HEK293 (cell line): ENCODE measurements around the gene PCBP4.

Experiments used
- CTCF ChIA-PET: fragments of 350-600 bp; formaldehyde crosslinking; extraction: SDS; loops from one replicate; lab custom pipeline; 2021; ENCODE audit warnings: antibody characterized with exemption; lab: Yijun Ruan, JAX
- POLR2A ChIA-PET: fragments of 300-600 bp; formaldehyde crosslinking; extraction: SDS; loops from one replicate; lab custom pipeline; 2020; ENCODE audit warnings: antibody characterized with exemption, inconsistent platforms; lab: Yijun Ruan, JAX
- H3K27ac ChIP-seq: fragments of 200-500 bp; sonication (Bioruptor generic); 2 replicates; pipeline ENCODE4 v1.5.1; 2014; ENCODE audit warnings: low read depth, low read length, control low read depth, inconsistent platforms; ENCODE audit errors: extremely low read depth
- H3K36me3 ChIP-seq, 2 experiments: fragments of 200-500 bp in 1 of 2; sonication (Bioruptor generic) in 1 of 2; 1 replicate in 1 of 2; 2 replicates in 1 of 2; pipeline ENCODE4 v1.5.1; 2014 to 2017; ENCODE audit warnings: inconsistent platforms in 2 of 2, low read length in 2 of 2; ENCODE audit not compliant: control insufficient read depth in 2 of 2, insufficient read depth in 1 of 2
- H3K4me1 ChIP-seq: fragments of 200-500 bp; sonication (Bioruptor generic); 2 replicates; pipeline ENCODE4 v1.5.1; 2014; ENCODE audit warnings: mild to moderate bottlenecking, low read length, inconsistent platforms; ENCODE audit not compliant: control insufficient read depth, insufficient read depth
- H3K4me3 ChIP-seq: 2 replicates; pipeline ENCODE4 v1.5.1; 2011; ENCODE audit warnings: low read depth, mild to moderate bottlenecking, control low read depth, low read length, moderate library complexity
- H3K9me3 ChIP-seq: fragments of 200-500 bp; sonication (Bioruptor generic); 2 replicates; pipeline ENCODE4 v1.5.1; 2014; ENCODE audit warnings: low read depth, low read length, inconsistent platforms; ENCODE audit not compliant: control insufficient read depth, insufficient read depth
- BCL11B ChIP-seq: fragments of 450-650 bp; formaldehyde crosslinking; IDR thresholded peaks from 2 replicates; pipeline ENCODE4 v1.5.1; 2016; ENCODE audit warnings: low read depth, missing biosample characterization, missing genetic modification characterization
- EGR2 ChIP-seq: fragments of 450-650 bp; formaldehyde crosslinking; IDR thresholded peaks from 2 replicates; pipeline ENCODE4 v1.5.1; 2016; ENCODE audit warnings: low read depth, missing biosample characterization, missing genetic modification characterization
- IKZF3 ChIP-seq: fragments of 450-650 bp; IDR thresholded peaks from 2 replicates; pipeline ENCODE4 v1.5.0; 2018; ENCODE audit warnings: missing biosample characterization, mild to moderate bottlenecking, missing genetic modification characterization, moderate library complexity
- RBAK ChIP-seq: fragments of 450-650 bp; formaldehyde crosslinking; IDR thresholded peaks from 2 replicates; pipeline ENCODE4 v1.5.1; 2016; ENCODE audit warnings: missing biosample characterization, missing genetic modification characterization
- SCRT2 ChIP-seq: fragments of 450-650 bp; formaldehyde crosslinking; IDR thresholded peaks from 2 replicates; pipeline ENCODE4 v1.5.1; 2016; ENCODE audit warnings: missing biosample characterization, missing genetic modification characterization
- ZBTB11 ChIP-seq: fragments of 450-650 bp; formaldehyde crosslinking; conservative IDR thresholded peaks from 2 replicates; pipeline ENCODE4 v1.5.1; 2016; ENCODE audit warnings: low read depth, missing biosample characterization, missing genetic modification characterization
- ZBTB20 ChIP-seq: fragments of 450-650 bp; formaldehyde crosslinking; IDR thresholded peaks from 2 replicates; pipeline ENCODE4 v1.5.1; 2016; ENCODE audit warnings: missing biosample characterization, missing genetic modification characterization
- ZFP69B ChIP-seq: fragments of 450-650 bp; formaldehyde crosslinking; IDR thresholded peaks from 2 replicates; pipeline ENCODE4 v1.5.1; 2016; ENCODE audit warnings: missing biosample characterization, missing genetic modification characterization
- ZNF138 ChIP-seq: fragments of 450-650 bp; formaldehyde crosslinking; IDR thresholded peaks from 2 replicates; pipeline ENCODE4 v1.5.1; 2016; ENCODE audit warnings: missing biosample characterization, missing genetic modification characterization, borderline replicate concordance
- ZNF174 ChIP-seq: fragments of 450-650 bp; formaldehyde crosslinking; IDR thresholded peaks from 2 replicates; pipeline ENCODE4 v1.5.0; 2017; ENCODE audit warnings: missing biosample characterization, mild to moderate bottlenecking, missing genetic modification characterization
- ZNF184 ChIP-seq: fragments of 450-650 bp; IDR thresholded peaks from 2 replicates; pipeline ENCODE4 v1.5.1; 2018; ENCODE audit warnings: missing biosample characterization, mild to moderate bottlenecking, missing genetic modification characterization
- ZNF221 ChIP-seq: fragments of 450-650 bp; formaldehyde crosslinking; IDR thresholded peaks from 2 replicates; pipeline ENCODE4 v1.5.1; 2017; ENCODE audit warnings: missing biosample characterization, missing genetic modification characterization, borderline replicate concordance
- ZNF404 ChIP-seq: fragments of 450-650 bp; formaldehyde crosslinking; IDR thresholded peaks from 2 replicates; pipeline ENCODE4 v1.5.1; 2017; ENCODE audit warnings: missing biosample characterization, missing genetic modification characterization
- ZNF610 ChIP-seq: fragments of 450-650 bp; formaldehyde crosslinking; IDR thresholded peaks from 2 replicates; pipeline ENCODE4 v1.5.1; 2016; ENCODE audit warnings: missing biosample characterization, missing genetic modification characterization, borderline replicate concordance
- ZNF76 ChIP-seq: fragments of 450-650 bp; formaldehyde crosslinking; IDR thresholded peaks from 2 replicates; pipeline ENCODE4; 2016; ENCODE audit warnings: low read depth, missing biosample characterization, missing genetic modification characterization, borderline replicate concordance
- ZNF768 ChIP-seq: fragments of 450-650 bp; formaldehyde crosslinking; IDR thresholded peaks from 2 replicates; pipeline ENCODE4 v1.5.1; 2018; ENCODE audit warnings: missing biosample characterization, mild to moderate bottlenecking, missing genetic modification characterization
- TF ChIP-seq, protein P1 (sequence below): fragments of 450-650 bp; formaldehyde crosslinking; IDR thresholded peaks from 2 replicates; pipeline ENCODE4 v1.5.1; 2016; ENCODE audit warnings: missing biosample characterization, missing genetic modification characterization
- TF ChIP-seq, protein P2 (sequence below): fragments of 450-650 bp; formaldehyde crosslinking; IDR thresholded peaks from 2 replicates; pipeline ENCODE4 v1.5.1; 2016; ENCODE audit warnings: missing biosample characterization, missing genetic modification characterization
- TF ChIP-seq, protein P3 (sequence below): fragments of 450-650 bp; formaldehyde crosslinking; IDR thresholded peaks from 2 replicates; pipeline ENCODE4 v1.5.1; 2016; ENCODE audit warnings: missing biosample characterization, missing genetic modification characterization

Gene PCBP4

GRCh38 chr3:51921081-51921578 is 46.1 kb downstream of the PCBP4 start:
- Histone ChIP-seq H3K36me3 (no peaks in the 10 kb centered on the region), H3K4me1 (no peaks in the 10 kb centered on the region), H3K4me3 (no peak overlapping the region), H3K9me3 (no peaks in the 10 kb centered on the region), H3K27ac (no peak overlapping the region)
- POLR2A ChIA-PET, result no interaction called here
- TF ChIP-seq ZFP69B (tag by site-specific recombination) (no peak), ZNF184 (no peak), RBAK (no peak), ZBTB20 (tag by site-specific recombination) (no peak), ZNF221 (tag by site-specific recombination) (no peak), ZNF174 (tag by site-specific recombination) (no peak), ZNF138 (tag by site-specific recombination) (no peak), EGR2 (tag by site-specific recombination) (no peak), BCL11B (no peak), ZNF610 (no peak), ZNF76 (no peak), IKZF3 (tag by site-specific recombination) (no peak), ZBTB11 (tag by site-specific recombination) (no peak), ZNF404 (tag by site-specific recombination) (no peak)
- TF ChIP-seq, protein P1, sequence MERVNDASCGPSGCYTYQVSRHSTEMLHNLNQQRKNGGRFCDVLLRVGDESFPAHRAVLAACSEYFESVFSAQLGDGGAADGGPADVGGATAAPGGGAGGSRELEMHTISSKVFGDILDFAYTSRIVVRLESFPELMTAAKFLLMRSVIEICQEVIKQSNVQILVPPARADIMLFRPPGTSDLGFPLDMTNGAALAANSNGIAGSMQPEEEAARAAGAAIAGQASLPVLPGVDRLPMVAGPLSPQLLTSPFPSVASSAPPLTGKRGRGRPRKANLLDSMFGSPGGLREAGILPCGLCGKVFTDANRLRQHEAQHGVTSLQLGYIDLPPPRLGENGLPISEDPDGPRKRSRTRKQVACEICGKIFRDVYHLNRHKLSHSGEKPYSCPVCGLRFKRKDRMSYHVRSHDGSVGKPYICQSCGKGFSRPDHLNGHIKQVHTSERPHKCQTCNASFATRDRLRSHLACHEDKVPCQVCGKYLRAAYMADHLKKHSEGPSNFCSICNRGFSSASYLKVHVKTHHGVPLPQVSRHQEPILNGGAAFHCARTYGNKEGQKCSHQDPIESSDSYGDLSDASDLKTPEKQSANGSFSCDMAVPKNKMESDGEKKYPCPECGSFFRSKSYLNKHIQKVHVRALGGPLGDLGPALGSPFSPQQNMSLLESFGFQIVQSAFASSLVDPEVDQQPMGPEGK (tag by site-specific recombination), result no peak
- TF ChIP-seq, protein P2, sequence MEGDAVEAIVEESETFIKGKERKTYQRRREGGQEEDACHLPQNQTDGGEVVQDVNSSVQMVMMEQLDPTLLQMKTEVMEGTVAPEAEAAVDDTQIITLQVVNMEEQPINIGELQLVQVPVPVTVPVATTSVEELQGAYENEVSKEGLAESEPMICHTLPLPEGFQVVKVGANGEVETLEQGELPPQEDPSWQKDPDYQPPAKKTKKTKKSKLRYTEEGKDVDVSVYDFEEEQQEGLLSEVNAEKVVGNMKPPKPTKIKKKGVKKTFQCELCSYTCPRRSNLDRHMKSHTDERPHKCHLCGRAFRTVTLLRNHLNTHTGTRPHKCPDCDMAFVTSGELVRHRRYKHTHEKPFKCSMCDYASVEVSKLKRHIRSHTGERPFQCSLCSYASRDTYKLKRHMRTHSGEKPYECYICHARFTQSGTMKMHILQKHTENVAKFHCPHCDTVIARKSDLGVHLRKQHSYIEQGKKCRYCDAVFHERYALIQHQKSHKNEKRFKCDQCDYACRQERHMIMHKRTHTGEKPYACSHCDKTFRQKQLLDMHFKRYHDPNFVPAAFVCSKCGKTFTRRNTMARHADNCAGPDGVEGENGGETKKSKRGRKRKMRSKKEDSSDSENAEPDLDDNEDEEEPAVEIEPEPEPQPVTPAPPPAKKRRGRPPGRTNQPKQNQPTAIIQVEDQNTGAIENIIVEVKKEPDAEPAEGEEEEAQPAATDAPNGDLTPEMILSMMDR (tag by site-specific recombination), result no peak
- CTCF ChIA-PET, result interaction anchor here (0.6 to 0.7 kb wide), 2 partner anchors 40 to 202 kb away, joined by 3 to 4 read pairs; no protein-coding TSS in a partner anchor

DNA sequence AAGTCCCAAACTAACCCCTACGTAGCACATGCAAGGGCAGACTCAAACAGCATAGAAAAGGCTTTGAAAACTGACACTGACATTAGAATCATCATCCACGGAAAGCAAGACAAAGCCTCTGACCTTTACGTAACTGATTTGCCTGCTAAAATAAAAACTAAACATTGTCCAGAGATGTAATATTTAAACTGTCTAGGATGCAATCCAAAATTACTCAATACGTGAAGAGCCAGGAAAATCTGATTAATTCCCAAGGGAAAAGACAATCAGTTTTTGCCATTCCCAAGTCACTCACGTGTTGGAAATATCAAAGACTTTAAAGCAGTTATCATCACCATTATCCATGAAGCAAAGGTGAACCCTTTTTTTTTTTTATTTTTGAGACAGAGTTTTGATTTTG is 50.8 kb downstream of the PCBP4 start:
- TF ChIP-seq, protein P3, sequence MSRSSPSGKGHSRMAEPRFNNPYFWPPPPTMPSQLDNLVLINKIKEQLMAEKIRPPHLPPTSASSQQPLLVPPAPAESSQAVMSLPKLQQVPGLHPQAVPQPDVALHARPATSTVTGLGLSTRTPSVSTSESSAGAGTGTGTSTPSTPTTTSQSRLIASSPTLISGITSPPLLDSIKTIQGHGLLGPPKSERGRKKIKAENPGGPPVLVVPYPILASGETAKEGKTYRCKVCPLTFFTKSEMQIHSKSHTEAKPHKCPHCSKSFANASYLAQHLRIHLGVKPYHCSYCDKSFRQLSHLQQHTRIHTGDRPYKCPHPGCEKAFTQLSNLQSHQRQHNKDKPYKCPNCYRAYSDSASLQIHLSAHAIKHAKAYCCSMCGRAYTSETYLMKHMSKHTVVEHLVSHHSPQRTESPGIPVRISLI (tag by site-specific recombination), result no peak
- TF ChIP-seq ZNF768 (no peak), SCRT2 (tag by site-specific recombination) (no peak)
- Histone ChIP-seq H3K36me3 (no peaks in the 10 kb centered on the region), H3K4me1 (no peaks in the 10 kb centered on the region), H3K4me3 (no peak overlapping the region), H3K27ac (no peak overlapping the region), H3K9me3 (no peaks in the 10 kb centered on the region)
- CTCF ChIA-PET, result no interaction called here
- POLR2A ChIA-PET, result no interaction called here
